Inferior parietal cortex (tissue), 1 donor: ENCODE measurements around the gene RAB11B.
"Not testable (repeated sequence)": the region's sequence is repeated elsewhere in the genome, so short reads cannot be mapped to it uniquely, and the experiment has no call there.

Experiments
- DNase-seq: peaks from one replicate; pipeline ENCODE4 v3.0.0-alpha.2; 2016; ENCODE audit errors: extremely low spot score

RAB11B gene

DNA sequence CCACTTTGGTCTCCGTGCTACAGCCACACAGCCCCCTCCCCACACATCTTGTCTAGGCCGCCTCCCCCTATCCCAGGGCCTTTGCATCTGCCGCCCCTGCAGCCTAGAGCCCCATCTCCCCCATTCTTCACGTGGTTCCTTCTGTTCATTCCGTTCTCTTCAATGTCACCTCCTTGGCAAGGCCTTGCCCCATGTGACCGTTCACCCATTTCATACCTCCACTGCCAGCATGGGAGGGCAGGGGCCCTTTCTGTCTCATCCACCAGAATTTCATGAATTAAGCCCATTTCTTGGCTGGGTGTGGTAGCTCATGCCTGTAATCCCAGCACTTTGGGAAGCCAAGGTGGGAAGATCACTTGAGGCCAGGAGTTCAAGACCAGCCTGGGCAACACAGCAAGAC, 38.9 kb downstream of the RAB11B start:
- no peak for DNase-seq

DNA sequence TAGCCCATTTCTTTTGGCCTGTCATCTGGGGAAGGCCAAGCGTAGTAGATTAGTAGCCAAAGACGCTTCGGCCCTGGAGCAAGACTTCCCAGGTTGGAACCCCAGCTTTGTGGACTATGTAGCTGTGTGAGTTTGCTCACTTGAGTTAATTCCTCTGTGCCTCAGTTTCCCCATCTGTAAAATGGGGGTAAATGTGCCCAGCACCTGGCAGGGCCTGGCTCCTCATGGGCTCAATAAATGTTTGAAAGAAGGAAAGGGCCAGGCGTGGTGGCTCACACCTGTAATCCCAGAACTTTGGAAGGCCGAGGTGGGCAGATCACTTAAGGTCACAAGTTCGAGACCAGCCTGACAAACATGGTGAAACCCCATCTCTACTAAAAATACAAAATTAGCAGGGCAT, 39.7 kb downstream of the RAB11B start:
- no peak for DNase-seq

DNA sequence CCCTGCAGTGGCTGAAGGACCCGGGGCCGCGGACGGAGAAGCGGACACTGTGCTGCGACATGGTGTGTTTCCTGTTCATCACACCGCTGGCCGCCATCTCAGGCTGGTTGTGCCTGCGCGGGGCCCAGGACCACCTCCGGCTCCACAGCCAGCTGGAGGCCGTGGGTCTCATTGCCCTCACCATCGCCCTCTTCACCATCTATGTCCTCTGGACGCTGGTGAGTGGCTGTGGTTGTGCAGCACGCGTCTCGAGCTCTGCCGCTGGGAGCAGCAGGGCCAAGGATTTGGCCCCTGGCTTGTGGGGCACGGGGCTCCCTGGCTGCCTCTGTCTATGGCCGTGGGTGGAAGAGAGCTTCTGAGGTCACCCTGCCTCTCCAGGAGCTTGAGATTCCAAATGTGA, 40.5 kb downstream of the RAB11B start:
- no peak for DNase-seq

DNA sequence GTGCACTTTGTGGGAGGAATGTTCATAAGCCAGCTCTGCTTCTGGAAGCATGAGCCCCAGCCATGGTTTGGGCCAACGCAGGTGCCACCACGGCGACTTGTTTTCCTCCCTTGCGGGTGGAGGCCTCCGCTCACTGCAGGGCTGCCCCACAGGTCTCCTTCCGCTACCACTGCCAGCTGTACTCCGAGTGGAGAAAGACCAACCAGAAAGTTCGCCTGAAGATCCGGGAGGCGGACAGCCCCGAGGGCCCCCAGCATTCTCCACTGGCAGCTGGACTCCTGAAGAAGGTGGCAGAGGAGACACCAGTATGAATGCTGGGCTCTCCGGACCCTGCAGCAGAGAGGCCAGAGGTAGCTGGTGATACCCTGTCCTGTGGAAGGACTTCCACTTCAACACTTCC, 48.1 kb downstream of the RAB11B start:
- no peak for DNase-seq

DNA sequence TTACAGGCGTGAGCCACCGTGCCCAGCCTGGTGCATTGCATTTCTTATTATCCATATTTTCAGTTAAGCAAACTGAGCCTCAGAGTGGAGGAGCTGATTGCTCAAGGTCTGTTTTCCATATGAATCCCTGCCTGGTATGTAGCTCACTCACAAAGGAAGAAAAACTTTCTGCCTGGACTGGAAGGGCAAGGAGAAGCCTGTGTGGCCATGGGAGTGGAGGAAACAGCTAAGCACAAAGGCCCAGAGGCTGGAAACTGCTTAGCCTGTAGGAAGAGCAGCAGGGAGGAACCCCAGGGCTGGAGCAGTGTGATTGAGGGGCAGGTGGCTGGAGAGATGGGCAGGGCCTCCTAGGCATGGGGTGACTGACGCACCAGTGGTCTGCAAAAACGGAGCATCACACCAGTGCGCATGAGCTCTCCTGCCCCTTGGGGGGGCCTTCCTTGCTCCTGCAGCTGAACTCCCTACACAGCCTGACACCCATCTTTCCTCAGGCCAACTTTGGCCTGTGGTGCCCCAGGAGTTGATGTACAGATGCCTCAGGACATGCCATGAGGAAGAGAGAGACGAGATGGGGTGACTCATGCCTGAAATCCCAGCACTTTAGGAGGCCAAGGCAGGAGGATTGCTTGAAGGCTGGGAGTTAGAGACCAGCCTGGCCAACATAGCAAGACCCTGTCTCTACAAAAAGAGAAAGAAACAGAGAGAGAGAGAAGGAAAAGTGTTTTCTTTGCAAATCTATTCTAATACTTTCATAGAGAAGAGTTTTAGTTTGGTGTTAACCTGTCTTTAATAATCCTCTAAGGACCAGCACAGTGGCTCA, 51.8 kb downstream of the RAB11B start:
- DNase-seq, result no peak

DNA sequence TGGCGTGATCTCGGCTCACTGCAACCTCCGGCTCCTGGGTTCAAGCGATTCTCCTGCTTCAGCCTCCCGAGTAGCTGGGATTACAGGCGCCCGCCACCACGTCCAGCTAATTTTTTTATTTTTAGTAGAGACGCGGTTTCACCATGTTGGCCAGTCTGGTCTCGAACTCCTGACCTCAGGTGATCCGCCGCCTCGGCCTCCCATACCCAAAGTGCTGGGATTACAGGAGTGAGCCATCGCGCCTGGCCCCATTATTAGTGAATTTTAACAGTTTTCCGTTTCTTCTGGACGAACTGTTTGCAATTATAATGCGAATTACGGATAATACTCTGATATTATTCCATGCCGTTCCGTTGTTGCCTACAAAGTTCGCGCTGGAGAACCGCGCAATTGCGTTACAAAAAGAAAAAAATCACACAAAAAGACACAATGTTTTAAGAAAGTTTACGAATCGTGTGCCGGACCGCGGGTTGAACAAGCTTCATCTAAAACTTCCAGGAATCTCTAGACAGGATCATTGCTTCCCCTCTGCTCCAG, 54.0 kb downstream of the RAB11B start:
- DNase-seq, result not testable (repeated sequence)

DNA sequence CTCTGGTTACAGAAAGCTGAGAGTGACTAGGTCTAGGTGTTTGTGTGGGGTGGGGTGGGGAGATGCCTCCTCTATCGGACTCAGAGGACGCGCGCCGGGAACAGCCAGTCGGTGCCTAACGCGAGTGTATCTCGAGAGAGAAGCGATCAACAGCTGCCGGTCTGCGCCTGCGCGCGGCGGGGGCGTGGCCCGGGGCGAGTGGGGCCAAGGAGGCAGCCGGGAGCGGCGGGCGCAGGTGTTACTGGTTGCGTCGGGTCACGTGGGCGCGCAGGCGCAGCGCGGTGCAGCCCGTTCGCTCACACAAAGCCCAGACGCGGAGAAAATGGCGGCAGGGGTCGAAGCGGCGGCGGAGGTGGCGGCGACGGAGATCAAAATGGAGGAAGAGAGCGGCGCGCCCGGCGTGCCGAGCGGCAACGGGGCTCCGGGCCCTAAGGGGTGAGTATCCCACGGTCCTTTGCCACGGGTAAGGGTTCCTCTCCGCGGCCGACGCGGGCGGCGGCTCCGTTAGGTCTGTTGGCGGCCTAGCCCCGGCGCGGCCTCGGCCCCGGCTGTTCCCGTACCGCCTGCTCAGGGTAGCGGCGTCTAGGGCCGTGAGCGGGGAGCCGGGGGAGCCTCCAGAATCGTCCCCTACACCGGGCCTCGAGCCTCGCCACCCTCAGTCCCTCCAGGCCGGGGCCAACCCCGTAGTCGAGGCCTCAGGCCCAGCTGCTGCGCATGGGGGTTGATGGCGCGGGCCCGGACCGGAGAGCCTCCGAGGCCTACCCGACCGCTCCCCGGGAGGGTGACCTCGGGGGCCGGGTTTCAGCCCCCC, 54.7 kb downstream of the RAB11B start, which contains the start of gene HNRNPM:
HNRNPM (plus strand) TSS at position 299 of the 811 bp plus-strand sequence; CDS start at position 323, 24 bp downstream.
- DNase-seq, result peak; percentile 99

DNA sequence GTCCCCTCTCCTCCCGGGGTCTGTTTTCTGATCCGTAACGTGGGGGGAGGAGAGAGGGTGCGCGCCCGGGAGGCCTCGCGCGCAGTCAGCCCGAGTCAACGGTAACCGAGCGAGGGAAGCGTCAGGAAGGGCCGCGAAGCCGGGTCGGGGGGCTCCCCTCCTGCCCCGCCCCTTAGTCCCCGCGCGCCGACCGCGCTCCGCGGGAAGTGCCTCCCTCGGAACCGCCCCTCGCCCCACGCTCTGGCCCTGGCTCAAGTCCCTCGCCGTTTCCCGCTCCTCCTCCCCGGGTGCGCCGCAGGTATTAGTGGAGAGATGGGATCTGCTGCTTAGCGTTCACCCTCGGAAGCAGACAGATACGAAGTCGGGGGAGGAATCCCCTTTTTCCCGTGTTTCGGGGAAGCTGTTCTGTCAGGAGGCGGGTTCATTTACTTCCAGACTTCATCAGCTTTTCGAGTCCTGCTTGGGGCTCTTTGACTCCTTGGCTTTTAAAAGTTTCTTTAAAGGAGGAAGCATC, 55.4 kb downstream of the RAB11B start:
- DNase-seq, result no peak

DNA sequence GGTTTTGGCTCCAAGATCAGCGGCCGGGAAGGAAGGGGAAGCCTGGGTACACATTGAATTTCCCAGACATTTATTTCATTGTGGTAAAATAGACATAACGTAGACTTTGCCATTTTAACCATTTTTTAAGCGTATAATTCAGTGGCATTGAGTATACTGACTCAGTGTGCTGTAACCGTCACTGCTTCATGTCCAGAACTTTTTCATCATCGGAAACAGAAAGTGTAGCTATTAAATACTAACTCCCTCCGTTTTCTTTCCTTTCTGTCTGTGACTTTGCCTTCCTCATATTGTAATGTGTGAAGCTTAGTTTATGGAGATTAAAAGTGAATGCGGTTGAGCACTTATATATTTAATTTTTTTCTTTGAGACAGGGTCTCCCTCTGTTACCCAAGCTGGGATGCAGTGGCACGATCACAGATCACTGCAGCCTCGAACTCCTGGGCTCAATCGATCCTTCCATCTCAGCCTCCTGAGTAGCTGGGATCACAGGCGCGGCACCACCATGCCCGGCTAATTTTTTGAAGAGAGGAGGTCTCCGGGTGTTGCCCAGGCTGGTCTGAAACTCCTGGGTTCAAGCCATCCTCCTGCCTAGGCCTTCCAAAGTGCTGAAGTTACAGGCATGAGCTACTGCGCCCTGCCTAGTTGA, 56.0 kb downstream of the RAB11B start:
- no peak for DNase-seq

DNA sequence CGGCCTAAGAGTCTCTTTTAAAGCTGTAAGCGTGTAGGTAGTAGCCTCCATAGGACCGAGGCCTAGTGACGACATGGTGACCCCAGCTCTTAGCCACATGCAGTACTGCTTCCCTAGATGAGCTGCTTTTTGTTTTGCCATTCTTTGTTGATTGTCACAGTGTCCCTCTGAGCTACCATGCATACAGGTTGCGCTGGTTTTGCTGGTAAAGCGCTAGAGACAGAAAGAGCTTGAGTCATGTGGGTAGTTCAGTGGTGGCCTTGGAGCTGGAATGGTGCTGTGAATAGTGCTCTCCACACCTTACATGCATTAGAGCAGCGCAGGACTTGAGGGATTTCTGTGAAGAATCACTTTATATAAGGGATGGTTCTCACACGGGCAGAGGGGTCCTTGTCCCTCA, 59.7 kb downstream of the RAB11B start:
- no peak for DNase-seq

DNA sequence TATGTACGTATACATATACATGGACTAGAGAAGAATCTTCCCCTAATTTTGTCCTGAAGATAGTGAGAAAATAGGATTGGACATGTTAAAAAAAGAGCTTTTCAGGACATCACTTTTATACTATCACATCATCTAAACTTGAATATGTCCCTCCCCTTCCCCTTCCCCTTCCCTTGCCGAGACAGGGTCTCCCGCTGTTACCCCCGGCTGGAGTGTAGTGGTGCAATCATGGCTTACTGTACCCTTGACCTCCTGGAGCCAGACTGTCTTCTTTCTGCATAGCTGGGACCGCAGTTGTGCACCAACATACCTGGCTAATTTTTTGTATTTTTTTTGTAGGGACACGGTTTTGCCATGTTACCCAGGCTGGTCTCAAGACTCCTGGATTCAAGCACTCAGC, 61.2 kb downstream of the RAB11B start:
- no peak for DNase-seq

DNA sequence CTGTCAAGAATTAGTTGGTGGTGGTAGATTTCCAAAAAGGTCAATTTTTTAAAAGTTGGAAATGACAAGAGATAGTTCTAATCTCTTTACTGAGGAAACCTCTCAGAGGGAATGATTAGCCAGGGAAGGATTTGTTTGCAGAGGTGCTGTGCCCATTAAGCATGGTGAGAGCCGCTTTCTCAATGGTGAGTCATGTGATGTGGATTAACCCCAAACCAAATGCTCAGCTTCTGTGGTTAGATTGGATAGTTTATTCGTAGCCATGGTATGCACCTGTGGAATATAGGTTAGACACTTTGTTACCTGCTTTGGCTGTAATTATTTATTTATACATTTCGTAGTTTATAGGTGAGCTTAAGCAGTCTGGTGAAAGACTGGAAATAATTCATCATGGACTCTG, 61.7 kb downstream of the RAB11B start:
- DNase-seq, result no peak

DNA sequence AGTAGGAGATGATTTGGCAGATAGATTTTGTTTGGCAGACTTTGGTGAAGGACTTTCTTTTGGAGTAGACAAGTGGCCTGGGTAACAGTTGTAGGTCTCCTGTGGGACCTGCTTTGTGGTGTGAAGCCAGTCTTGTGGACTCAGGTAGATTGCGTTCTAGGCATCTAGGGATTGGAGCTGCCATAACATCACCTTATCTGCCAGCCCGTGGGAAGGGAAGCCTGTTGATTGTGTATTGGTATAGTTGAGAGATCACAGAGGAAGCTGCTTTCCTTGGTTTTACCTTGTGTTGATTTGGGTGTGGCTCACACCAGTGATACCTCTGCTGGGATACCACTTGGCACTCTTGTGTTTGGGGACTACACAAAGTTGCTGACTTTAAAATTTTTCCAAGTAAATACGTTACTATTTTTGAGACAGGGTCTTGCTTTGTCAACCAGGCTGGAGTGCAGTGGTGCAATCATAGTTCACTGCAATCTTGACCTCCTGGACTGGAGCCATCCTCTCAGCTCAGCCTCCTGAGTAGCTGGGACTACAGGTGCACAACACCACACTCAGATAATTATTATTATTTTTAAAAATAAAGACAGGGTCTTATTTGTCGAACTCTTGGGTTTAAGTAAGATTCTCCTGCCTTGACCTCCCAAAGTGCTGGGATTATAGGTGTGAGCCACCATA, 62.4 kb downstream of the RAB11B start:
- no peak for DNase-seq

DNA sequence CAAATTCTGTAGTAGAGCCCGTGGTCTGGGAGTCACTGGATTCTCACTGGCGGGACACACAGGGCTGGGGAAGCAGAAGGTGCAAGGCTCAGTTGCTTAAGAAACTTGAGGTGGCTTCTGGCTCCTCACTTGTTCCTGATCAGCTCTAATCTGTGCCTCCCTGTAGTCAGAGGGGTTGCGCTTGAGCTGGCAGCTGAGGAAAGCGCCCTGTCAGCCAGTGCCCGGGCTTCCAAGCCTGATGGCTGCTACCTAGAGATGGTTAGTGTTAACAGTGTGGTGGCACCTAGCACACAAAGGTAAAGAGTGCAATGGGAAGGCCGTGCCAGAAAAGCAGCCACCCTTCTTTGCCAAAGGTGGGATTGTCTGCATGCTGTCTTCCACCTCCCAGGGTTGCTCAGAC, 63.5 kb downstream of the RAB11B start:
- DNase-seq, result no peak
